Stimulated activated CD4-positive, alpha-beta T cell treated with anti-CD3 and anti-CD28 coated beads, Interleukin-4, amount 100 ng/mL, for 24 hours (primary cell): Measurements from ENCODE around the gene TCTN2.

ENCODE experiments used
- DNase-seq: peaks from one replicate; pipeline ENCODE4 v3.0.0-alpha.2; 2020

The TCTN2 gene

GRCh38 chr12:123670882-123671728 lies at the start of gene TCTN2:
Gene TCTN2, plus strand, starts transcription at chr12:123671113. Its CDS starts 128 bp downstream, at chr12:123671241.
- peak; percentile 95 for DNase-seq

- no peak for DNase-seq
Observed at GRCh38 chr12:123621619-123622530, 49.0 kb upstream of the TCTN2 start.

- peak; percentile 97 for DNase-seq
Observed at GRCh38 chr12:123633379-123634141, 37.4 kb upstream of the TCTN2 start, which contains the start of the genes EIF2B1 and GTF2H3. Gene EIF2B1, minus strand, starts transcription at chr12:123633686. Its CDS starts 129 bp downstream, at chr12:123633557. Gene GTF2H3, plus strand, starts transcription at chr12:123633829. Its CDS starts 31 bp downstream, at chr12:123633860.

- DNase-seq: no peak
Observed at GRCh38 chr12:123634142-123634561, 36.8 kb upstream of the TCTN2 start.

GRCh38 chr12:123643911-123644310 lies 27.0 kb upstream of the TCTN2 start:
- DNase-seq: no peak

- DNase-seq: no peak
Observed at GRCh38 chr12:123645380-123645779, 25.5 kb upstream of the TCTN2 start.

- DNase-seq: no peak
Observed at GRCh38 chr12:123645878-123646277, 25.0 kb upstream of the TCTN2 start.

GRCh38 chr12:123648401-123648800 lies 22.5 kb upstream of the TCTN2 start:
- no peak for DNase-seq

- no peak for DNase-seq
Observed at GRCh38 chr12:123654129-123654701, 16.7 kb upstream of the TCTN2 start.

- no peak for DNase-seq
Observed at GRCh38 chr12:123655420-123655819, 15.5 kb upstream of the TCTN2 start.

- DNase-seq: no peak
Observed at GRCh38 chr12:123656392-123656791, 14.5 kb upstream of the TCTN2 start.

- DNase-seq: no peak
Observed at GRCh38 chr12:123657211-123657610, 13.7 kb upstream of the TCTN2 start.

GRCh38 chr12:123659996-123660727 lies 10.8 kb upstream of the TCTN2 start:
- no peak for DNase-seq

GRCh38 chr12:123667771-123668170 lies 3.1 kb upstream of the TCTN2 start:
- no peak for DNase-seq

GRCh38 chr12:123671876-123672275 lies 963 bp downstream of the TCTN2 start:
- no peak for DNase-seq

GRCh38 chr12:123675436-123675835 lies 4.5 kb downstream of the TCTN2 start:
- no peak for DNase-seq

- no peak for DNase-seq
Observed at GRCh38 chr12:123676616-123677320, 5.9 kb downstream of the TCTN2 start.

- DNase-seq: no peak
Observed at GRCh38 chr12:123678981-123679380, 8.1 kb downstream of the TCTN2 start.

GRCh38 chr12:123681605-123682004 lies 10.7 kb downstream of the TCTN2 start:
- DNase-seq: no peak

- DNase-seq: no peak
Observed at GRCh38 chr12:123683964-123684363, 13.1 kb downstream of the TCTN2 start.

GRCh38 chr12:123686636-123687190 lies 15.8 kb downstream of the TCTN2 start:
- no peak for DNase-seq
